KMS-11 (cell line): ENCODE data around the gene RFPL2.
A peak's percentile ranks its signal among the peaks of the same experiment; 100 is the strongest.
"Not testable (repeated sequence)": the region's sequence is repeated elsewhere in the genome, so short reads cannot be mapped to it uniquely, and the experiment has no call there.

Experiments used
- H2AFZ ChIP-seq: fragments of 200-600 bp; sonication (generic); 2 replicates; pipeline ENCODE4 v1.6.1; 2016; ENCODE audit warnings: antibody characterized with exemption, mixed run types, low read depth
- H3K27ac ChIP-seq: fragments of 200-600 bp; sonication (generic); 2 replicates; pipeline ENCODE4 v1.6.1; 2016; ENCODE audit warnings: mild to moderate bottlenecking, mixed run types
- H3K27me3 ChIP-seq: fragments of 200-600 bp; sonication (generic); 2 replicates; pipeline ENCODE4 v1.6.1; 2017; ENCODE audit warnings: mild to moderate bottlenecking, low read depth, mixed run types, moderate library complexity; ENCODE audit not compliant: insufficient read depth
- H3K36me3 ChIP-seq: fragments of 200-600 bp; sonication (generic); 2 replicates; pipeline ENCODE4 v1.6.1; 2017; ENCODE audit warnings: mild to moderate bottlenecking, mixed run types; ENCODE audit not compliant: insufficient read depth
- H3K4me1 ChIP-seq: fragments of 200-600 bp; sonication (generic); 2 replicates; pipeline ENCODE4 v1.6.1; 2016; ENCODE audit warnings: mild to moderate bottlenecking, low read depth, mixed run types; ENCODE audit not compliant: poor library complexity, severe bottlenecking
- H3K4me2 ChIP-seq: fragments of 200-600 bp; sonication (generic); 2 replicates; pipeline ENCODE4 v1.7.0; 2016; ENCODE audit warnings: mild to moderate bottlenecking, mixed run types
- H3K4me3 ChIP-seq: fragments of 200-600 bp; sonication (generic); IDR thresholded peaks from 2 replicates; pipeline ENCODE4 v1.6.1; 2017; ENCODE audit warnings: low read depth, low read length, mixed read lengths; ENCODE audit not compliant: insufficient read depth
- H3K79me2 ChIP-seq: fragments of 200-600 bp; sonication (generic); 2 replicates; pipeline ENCODE4 v1.6.1; 2016; ENCODE audit warnings: low read depth, mixed run types; ENCODE audit not compliant: insufficient read depth
- H3K9ac ChIP-seq: fragments of 200-600 bp; sonication (generic); 2 replicates; pipeline ENCODE4 v1.6.1; 2016; ENCODE audit warnings: mild to moderate bottlenecking, mixed run types
- H4K20me1 ChIP-seq: fragments of 200-600 bp; sonication (generic); 2 replicates; pipeline ENCODE4 v1.6.1; 2016; ENCODE audit warnings: mild to moderate bottlenecking, mixed run types; ENCODE audit not compliant: insufficient read depth
- TF ChIP-seq, protein P1 (sequence below): fragments of 200-600 bp; sonication (generic); conservative IDR thresholded peaks from 2 replicates; pipeline ENCODE4 v1.6.1; 2017; ENCODE audit warnings: low read depth, mild to moderate bottlenecking, antibody characterized with exemption, low read length, moderate library complexity, mixed read lengths

The RFPL2 gene

GRCh38 chr22:32202161-32202538, 2.7 kb downstream of the RFPL2 start:
- Histone ChIP-seq H3K9ac (no peak overlapping the region), H3K27me3 (no peaks in the 10 kb centered on the region), H2AFZ (peak overlapping the region; percentile 64; the same call in 1 of the 2 replicates), H3K4me3 (no peak overlapping the region), H3K36me3 (no peaks in the 10 kb centered on the region), H4K20me1 (no peaks in the 10 kb centered on the region), H3K27ac (no peak overlapping the region), H3K79me2 (no peaks in the 10 kb centered on the region), H3K4me1 (no peaks in the 10 kb centered on the region), H3K4me2 (no peak overlapping the region; the same call in 1 of the 2 replicates)
- TF ChIP-seq, protein P1, sequence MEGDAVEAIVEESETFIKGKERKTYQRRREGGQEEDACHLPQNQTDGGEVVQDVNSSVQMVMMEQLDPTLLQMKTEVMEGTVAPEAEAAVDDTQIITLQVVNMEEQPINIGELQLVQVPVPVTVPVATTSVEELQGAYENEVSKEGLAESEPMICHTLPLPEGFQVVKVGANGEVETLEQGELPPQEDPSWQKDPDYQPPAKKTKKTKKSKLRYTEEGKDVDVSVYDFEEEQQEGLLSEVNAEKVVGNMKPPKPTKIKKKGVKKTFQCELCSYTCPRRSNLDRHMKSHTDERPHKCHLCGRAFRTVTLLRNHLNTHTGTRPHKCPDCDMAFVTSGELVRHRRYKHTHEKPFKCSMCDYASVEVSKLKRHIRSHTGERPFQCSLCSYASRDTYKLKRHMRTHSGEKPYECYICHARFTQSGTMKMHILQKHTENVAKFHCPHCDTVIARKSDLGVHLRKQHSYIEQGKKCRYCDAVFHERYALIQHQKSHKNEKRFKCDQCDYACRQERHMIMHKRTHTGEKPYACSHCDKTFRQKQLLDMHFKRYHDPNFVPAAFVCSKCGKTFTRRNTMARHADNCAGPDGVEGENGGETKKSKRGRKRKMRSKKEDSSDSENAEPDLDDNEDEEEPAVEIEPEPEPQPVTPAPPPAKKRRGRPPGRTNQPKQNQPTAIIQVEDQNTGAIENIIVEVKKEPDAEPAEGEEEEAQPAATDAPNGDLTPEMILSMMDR = no peak

DNA sequence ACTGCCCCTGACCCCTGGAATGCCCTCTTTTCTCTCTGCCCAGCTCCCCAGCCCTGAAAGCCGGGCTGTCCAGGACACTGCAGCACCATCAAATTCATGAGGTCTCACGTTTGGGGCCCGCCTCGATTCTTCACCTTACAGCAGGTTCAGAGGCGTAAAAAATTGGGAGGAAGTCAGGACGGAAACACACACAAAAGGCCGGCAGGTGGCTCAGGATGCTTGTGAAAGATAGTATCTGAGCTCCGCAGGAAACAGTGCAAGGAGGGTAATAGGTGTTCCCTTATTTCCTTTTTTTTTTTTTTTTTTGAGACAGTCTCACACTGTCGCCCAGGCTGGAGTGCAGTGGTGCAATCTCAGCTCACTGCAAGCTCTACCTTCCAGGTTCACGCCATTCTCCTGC, 4.1 kb downstream of the RFPL2 start:
- H4K20me1 ChIP-seq = no peaks in the 10 kb centered on the region
- H3K4me1 ChIP-seq = no peaks in the 10 kb centered on the region
- H2AFZ ChIP-seq = no peak overlapping the region

GRCh38 chr22:32199961-32200360, 4.9 kb downstream of the RFPL2 start:
- TF ChIP-seq, protein P1 = no peak
- Histone ChIP-seq H3K4me1 (no peaks in the 10 kb centered on the region), H3K27ac (no peak overlapping the region)

More for the DNA sequence above, 4.1 kb downstream of the RFPL2 start:
- Histone ChIP-seq H3K79me2 (no peaks in the 10 kb centered on the region), H3K9ac (no peak overlapping the region), H3K27ac (no peak overlapping the region), H3K4me2 (no peak overlapping the region), H3K27me3 (no peaks in the 10 kb centered on the region), H3K36me3 (no peaks in the 10 kb centered on the region), H3K4me3 (no peak overlapping the region)
- TF ChIP-seq, protein P1 = no peak

DNA sequence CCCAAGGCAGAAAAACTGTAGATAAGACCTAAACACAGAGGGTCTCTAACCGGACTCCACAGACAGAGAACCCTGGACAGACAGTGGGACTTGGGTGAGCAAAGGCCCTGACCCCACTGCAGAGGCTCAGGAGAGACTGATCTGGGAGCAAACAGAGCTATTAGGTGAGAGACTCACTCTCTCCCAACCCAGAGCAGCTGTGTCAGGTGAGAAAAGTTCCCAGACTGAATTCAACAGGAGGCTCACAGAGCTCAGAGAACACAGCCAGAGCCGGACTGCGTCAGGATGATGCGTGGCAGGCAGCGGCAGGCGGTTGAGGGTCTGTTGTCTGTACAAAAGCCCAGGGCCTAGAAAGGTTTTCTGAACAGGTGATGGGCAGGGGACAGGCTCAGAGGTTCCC, 5.5 kb downstream of the RFPL2 start:
- no peak overlapping the region for H3K27ac ChIP-seq
- H4K20me1 ChIP-seq = no peaks in the 10 kb centered on the region
- H3K36me3 ChIP-seq = no peaks in the 10 kb centered on the region
- H3K4me2 ChIP-seq = no peak overlapping the region
- H3K79me2 ChIP-seq = no peaks in the 10 kb centered on the region
- TF ChIP-seq, protein P1 = no peak
- H3K4me1 ChIP-seq = no peaks in the 10 kb centered on the region
- H3K9ac ChIP-seq = no peak overlapping the region
- no peak overlapping the region for H3K4me3 ChIP-seq
- H2AFZ ChIP-seq = no peak overlapping the region
- H3K27me3 ChIP-seq = no peaks in the 10 kb centered on the region

More at GRCh38 chr22:32199961-32200360, 4.9 kb downstream of the RFPL2 start:
- no peaks in the 10 kb centered on the region for H3K36me3 ChIP-seq
- H3K9ac ChIP-seq = no peak overlapping the region
- no peaks in the 10 kb centered on the region for H3K27me3 ChIP-seq
- no peaks in the 10 kb centered on the region for H4K20me1 ChIP-seq
- no peak overlapping the region for H3K4me3 ChIP-seq
- H2AFZ ChIP-seq = no peak overlapping the region
- H3K4me2 ChIP-seq = no peak overlapping the region
- H3K79me2 ChIP-seq = no peaks in the 10 kb centered on the region

GRCh38 chr22:32197553-32198226, 7.2 kb downstream of the RFPL2 start:
- not testable (repeated sequence) for H4K20me1 ChIP-seq, H3K4me1 ChIP-seq, H3K27me3 ChIP-seq, H3K27ac ChIP-seq, H3K36me3 ChIP-seq, H2AFZ ChIP-seq, H3K79me2 ChIP-seq, H3K4me3 ChIP-seq, H3K9ac ChIP-seq, H3K4me2 ChIP-seq

GRCh38 chr22:32195900-32196299, 9.0 kb downstream of the RFPL2 start:
- H3K4me1 ChIP-seq, H3K27ac ChIP-seq, H3K4me3 ChIP-seq, H3K36me3 ChIP-seq, H3K9ac ChIP-seq, H3K27me3 ChIP-seq, H3K79me2 ChIP-seq, H3K4me2 ChIP-seq, H2AFZ ChIP-seq, H4K20me1 ChIP-seq: not testable (repeated sequence)

GRCh38 chr22:32193346-32193745, 11.5 kb downstream of the RFPL2 start:
- not testable (repeated sequence) for H3K4me2 ChIP-seq, H3K27me3 ChIP-seq, H3K4me3 ChIP-seq, H3K9ac ChIP-seq, H3K4me1 ChIP-seq, H3K79me2 ChIP-seq, H3K27ac ChIP-seq, H4K20me1 ChIP-seq, H3K36me3 ChIP-seq, H2AFZ ChIP-seq
